CD4-positive, alpha-beta T cell (primary cell): ENCODE measurements around the gene SMIM35. TPM values are rescaled to one million over a fixed set of nuclear protein-coding genes. Genes with fewer than 3 reads are reported as not detected.

Source experiments
- ATAC-seq: fragments of 200-7000 bp; cut with Tn5 transposase; one replicate; pipeline ENCODE4 v1.10.0; 2022; ENCODE audit warnings: mild to moderate bottlenecking; ENCODE audit not compliant: poor library complexity
- CTCF ChIA-PET: fragments of 350-600 bp; sonication (Branson Sonifier 250); formaldehyde crosslinking; loops from one replicate; lab custom pipeline; 2021; ENCODE audit warnings: antibody characterized with exemption, inconsistent platforms; lab: Charles Lee
- POLR2A ChIA-PET: fragments of 350-600 bp; sonication (Branson Sonifier 250); formaldehyde crosslinking; loops from one replicate; lab custom pipeline; 2021; ENCODE audit warnings: antibody characterized with exemption, inconsistent platforms; lab: Charles Lee
- DNase-seq, 14 experiments: peaks; one replicate each; pipeline ENCODE4 v3.0.0-alpha.2; 2013 to 2020; ENCODE audit warnings: mixed read lengths in 2 of 14
- H3K27ac ChIP-seq, 2 donors: one replicate each; pipeline versions ENCODE4 v1.5.1 to v1.7.0; 2013; ENCODE audit warnings: low read length in 2 of 2, low read depth in 1 of 2, mild to moderate bottlenecking in 1 of 2
- H3K27me3 ChIP-seq, 2 experiments: 1 replicate in 1 of 2; 2 replicates in 1 of 2; pipeline versions ENCODE4 v1.6.1 to v1.7.0; 2013; ENCODE audit warnings: low read length in 2 of 2, control low read depth in 1 of 2, mild to moderate bottlenecking in 1 of 2, moderate library complexity in 1 of 2; ENCODE audit not compliant: insufficient read depth in 2 of 2, control insufficient read depth in 1 of 2
- H3K36me3 ChIP-seq: one replicate; pipeline ENCODE4 v1.6.1; 2013; ENCODE audit warnings: low read length, control low read depth; ENCODE audit not compliant: insufficient read depth
- H3K4me1 ChIP-seq: one replicate; pipeline ENCODE4 v1.6.1; 2013; ENCODE audit warnings: low read length, control low read depth; ENCODE audit not compliant: insufficient read depth
- H3K4me3 ChIP-seq: one replicate; pipeline ENCODE4 v1.5.1; 2013; ENCODE audit warnings: mild to moderate bottlenecking, low read length, moderate library complexity
- H3K9me3 ChIP-seq, 2 experiments: 1 replicate in 1 of 2; 2 replicates in 1 of 2; pipeline versions ENCODE4 v1.6.1 to v1.7.0; 2013; ENCODE audit warnings: low read length in 2 of 2, mild to moderate bottlenecking in 2 of 2, control low read depth in 1 of 2, moderate library complexity in 1 of 2; ENCODE audit not compliant: control insufficient read depth in 1 of 2, insufficient read depth in 1 of 2
- H3K27ac Mint-ChIP-seq: one replicate; pipeline ENCODE4 v1.8.0; 2020; ENCODE audit warnings: mixed read lengths
- H3K27me3 Mint-ChIP-seq: one replicate; pipeline ENCODE4 v1.8.0; 2021; ENCODE audit warnings: mixed read lengths
- H3K36me3 Mint-ChIP-seq: one replicate; pipeline ENCODE4 v1.8.0; 2021; ENCODE audit warnings: low read depth, mixed read lengths
- H3K4me1 Mint-ChIP-seq: one replicate; pipeline ENCODE4 v1.8.0; 2021; ENCODE audit warnings: low read depth, mixed read lengths
- H3K4me3 Mint-ChIP-seq: one replicate; pipeline ENCODE4 v1.8.0; 2020; ENCODE audit warnings: mild to moderate bottlenecking, mixed read lengths
- H3K9me3 Mint-ChIP-seq: one replicate; pipeline ENCODE4 v1.8.0; 2020; ENCODE audit warnings: mixed read lengths
- intact Hi-C, 2 experiments: fragments of 100-400 bp; cut with DNase I in 1 of 2; cut with micrococcal nuclease in 1 of 2; formaldehyde crosslinking; loops; one replicate each; pipeline versions ENCODE4 v1.15.1 to v1.9.0; 2023 to 2025; cut with DNase I, micrococcal nuclease
- total RNA-seq, 174 experiments: library from RNA in 2 of 174; stranded (reverse) in 2 of 174; gene quantifications; one replicate each; pipeline ENCODE4 v1.2.3 and lab custom pipeline; 2021 to 2026
- TF ChIP-seq, protein P1 (sequence below): fragments of 200-600 bp; IDR thresholded peaks from one replicate; pipeline ENCODE4 v1.8.0; 2022; ENCODE audit warnings: antibody characterized with exemption, mild to moderate bottlenecking

Gene SMIM35
- total RNA-seq, 2 experiments from 2014 or later, result 0.06 to 0.08 TPM

DNA sequence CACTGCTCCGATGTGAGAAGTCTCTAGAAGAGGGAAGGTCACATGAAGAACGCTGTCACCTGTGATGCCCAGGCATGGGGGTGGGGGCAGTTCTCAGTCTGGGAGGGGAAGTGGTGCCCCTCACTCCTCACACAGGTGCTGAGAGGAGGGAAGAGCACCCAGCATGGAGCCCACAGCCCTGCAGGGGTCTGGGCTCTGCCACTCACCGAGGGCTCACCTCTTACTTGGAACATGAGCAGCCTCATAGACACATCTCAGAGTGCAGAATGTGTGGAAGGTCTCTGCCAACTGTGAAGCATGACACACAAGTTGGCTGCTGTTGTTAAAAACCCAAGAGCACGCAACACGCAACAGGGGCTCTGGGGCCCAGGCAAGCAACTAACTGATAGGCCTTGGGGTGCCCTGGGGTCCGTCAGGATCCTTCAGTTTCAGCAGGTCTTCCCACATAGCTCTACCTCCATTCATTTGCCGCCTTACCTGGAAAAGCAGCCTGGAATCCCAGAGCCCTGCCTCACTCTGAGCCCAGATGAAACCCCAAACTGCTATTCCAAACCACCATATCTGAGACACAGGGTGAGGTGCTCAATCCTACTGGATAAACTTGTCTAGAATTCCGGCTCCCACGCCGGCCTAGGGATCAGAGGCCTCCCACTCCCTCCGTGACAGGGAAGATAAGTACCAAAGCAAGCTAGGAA is 27.4 kb downstream of the SMIM35 start:
- Mint-ChIP-seq H3K27me3 (no peaks in the 10 kb centered on the region), H3K4me3 (no peak overlapping the region), H3K27ac (no peak overlapping the region), H3K9me3 (no peaks in the 10 kb centered on the region), H3K4me1 (peaks cover 1% of the 10 kb centered on the region), H3K36me3 (no peaks in the 10 kb centered on the region)
- H3K9me3 ChIP-seq, result no peaks in the 10 kb centered on the region
- ATAC-seq (no peak), DNase-seq (peak in 1 of 14 experiments; percentile 24)
- intact Hi-C loops, result no loop called here
- H3K36me3 ChIP-seq, result no peaks in the 10 kb centered on the region
- ChIA-PET POLR2A (interaction anchor here (1.8 kb wide), 1 partner anchor 62 kb away, joined by 4 read pairs; no protein-coding TSS in a partner anchor), CTCF (interaction anchor here (1.9 kb wide), 1 partner anchor 113 kb away, joined by 4 read pairs; no protein-coding TSS in a partner anchor)
- H3K27me3 ChIP-seq, result no peaks in the 10 kb centered on the region
- no peak overlapping the region for H3K4me3 ChIP-seq
- no peaks in the 10 kb centered on the region for H3K4me1 ChIP-seq
- no peak overlapping the region for H3K27ac ChIP-seq
- TF ChIP-seq, protein P1, sequence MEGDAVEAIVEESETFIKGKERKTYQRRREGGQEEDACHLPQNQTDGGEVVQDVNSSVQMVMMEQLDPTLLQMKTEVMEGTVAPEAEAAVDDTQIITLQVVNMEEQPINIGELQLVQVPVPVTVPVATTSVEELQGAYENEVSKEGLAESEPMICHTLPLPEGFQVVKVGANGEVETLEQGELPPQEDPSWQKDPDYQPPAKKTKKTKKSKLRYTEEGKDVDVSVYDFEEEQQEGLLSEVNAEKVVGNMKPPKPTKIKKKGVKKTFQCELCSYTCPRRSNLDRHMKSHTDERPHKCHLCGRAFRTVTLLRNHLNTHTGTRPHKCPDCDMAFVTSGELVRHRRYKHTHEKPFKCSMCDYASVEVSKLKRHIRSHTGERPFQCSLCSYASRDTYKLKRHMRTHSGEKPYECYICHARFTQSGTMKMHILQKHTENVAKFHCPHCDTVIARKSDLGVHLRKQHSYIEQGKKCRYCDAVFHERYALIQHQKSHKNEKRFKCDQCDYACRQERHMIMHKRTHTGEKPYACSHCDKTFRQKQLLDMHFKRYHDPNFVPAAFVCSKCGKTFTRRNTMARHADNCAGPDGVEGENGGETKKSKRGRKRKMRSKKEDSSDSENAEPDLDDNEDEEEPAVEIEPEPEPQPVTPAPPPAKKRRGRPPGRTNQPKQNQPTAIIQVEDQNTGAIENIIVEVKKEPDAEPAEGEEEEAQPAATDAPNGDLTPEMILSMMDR, result no peak

GRCh38 chr11:118058311-118059245 is 28.2 kb downstream of the SMIM35 start:
- TF ChIP-seq, protein P1, result no peak
- H3K9me3 Mint-ChIP-seq, result no peaks in the 10 kb centered on the region
- DNase-seq (peak in 1 of 14 experiments; percentile 24), ATAC-seq (no peak)
- Histone ChIP-seq H3K36me3 (no peaks in the 10 kb centered on the region), H3K4me1 (peaks cover under 1% of the 10 kb centered on the region), H3K9me3 (no peaks in the 10 kb centered on the region), H3K4me3 (no peak overlapping the region), H3K27me3 (no peaks in the 10 kb centered on the region), H3K27ac (no peak overlapping the region)
- ChIA-PET CTCF (no interaction called here), POLR2A (interaction anchor here (1.8 kb wide), 1 partner anchor 61 kb away, joined by 4 read pairs; no protein-coding TSS in a partner anchor)
- intact Hi-C loops, result no loop called here
- no peaks in the 10 kb centered on the region for H3K36me3 Mint-ChIP-seq
- H3K4me3 Mint-ChIP-seq, result no peak overlapping the region
- H3K27ac Mint-ChIP-seq, result no peak overlapping the region
- H3K27me3 Mint-ChIP-seq, result no peaks in the 10 kb centered on the region
- peaks cover 4% of the 10 kb centered on the region for H3K4me1 Mint-ChIP-seq

GRCh38 chr11:118057251-118058145 is 29.3 kb downstream of the SMIM35 start:
- CTCF ChIA-PET, result no interaction called here
- no peaks in the 10 kb centered on the region for H3K9me3 ChIP-seq
- TF ChIP-seq, protein P1, result no peak
- no peak overlapping the region for H3K27ac ChIP-seq
- no peaks in the 10 kb centered on the region for H3K36me3 Mint-ChIP-seq
- H3K4me3 Mint-ChIP-seq, result no peak overlapping the region
- H3K27ac Mint-ChIP-seq, result no peak overlapping the region
- H3K9me3 Mint-ChIP-seq, result no peaks in the 10 kb centered on the region
- H3K36me3 ChIP-seq, result no peaks in the 10 kb centered on the region
- H3K4me1 ChIP-seq, result peaks cover 11% of the 10 kb centered on the region
- intact Hi-C loops, result no loop called here
- H3K4me3 ChIP-seq, result no peak overlapping the region
- no peak for ATAC-seq
- no peaks in the 10 kb centered on the region for H3K27me3 ChIP-seq
- POLR2A ChIA-PET, result interaction anchor here (1.8 kb wide), 1 partner anchor 60 kb away, joined by 4 read pairs; no protein-coding TSS in a partner anchor
- no peaks in the 10 kb centered on the region for H3K27me3 Mint-ChIP-seq
- peaks cover 15% of the 10 kb centered on the region for H3K4me1 Mint-ChIP-seq
- no peak for DNase-seq
